Measurements from ENCODE around the gene RNU1-3. TPM values are rescaled to one million over a fixed set of nuclear protein-coding genes. Genes with fewer than 3 reads are reported as not detected.

The RNU1-3 gene
- total and polyA plus RNA-seq, 9 of the 15 experiments (the other 6 are each of a cell fraction or from before 2014, with no cell fraction given): under 0.01 to 32,823 (median 2,538) TPM; not detected in 4

- TF ChIP-seq HBP1 (CRISPR knock-in tag; IDR thresholded peaks at IDR 0.05) (peak; percentile 72; the same call in 1 of the 2 replicates), ATF4 (CRISPR knock-in tag; IDR thresholded peaks at IDR 0.05) (peak; percentile 5; the same call in 1 of the 2 replicates), ELF2 (CRISPR knock-in tag; IDR thresholded peaks at IDR 0.05) (0 out of 2 replicates have a peak, but pooled peaks have one; percentile 44), FOXA3 (CRISPR knock-in tag; conservative IDR thresholded peaks at IDR 0.05 in 1 of 2, IDR thresholded peaks at IDR 0.05 in 1 of 2) (peak in 1 of 2 experiments; percentile 82; a peak in 2 of 4 replicates), MIER1 (IDR thresholded peaks at IDR 0.05; ENCODE audit: low read depth) (peak; percentile 89), SIN3A (IDR thresholded peaks at IDR 0.05; ENCODE audit: borderline replicate concordance in 2 of 2, control insufficient read depth in 1 of 2, low read depth in 2 of 2, low read length in 2 of 2) (0 out of 4 replicates have a peak, but pooled peaks of 1 of the 2 experiments have one; percentile 54), NKRF (IDR thresholded peaks at IDR 0.05; ENCODE audit: borderline replicate concordance) (peak; percentile 79), BHLHE40 (IDR thresholded peaks at IDR 0.05; ENCODE audit: low read length) (0 out of 2 replicates have a peak, but pooled peaks have one; percentile 3), TRIM28 (IDR thresholded peaks at IDR 0.05) (peak; percentile 21; the same call in 1 of the 2 replicates), ZBTB26 (CRISPR knock-in tag; IDR thresholded peaks at IDR 0.05) (0 out of 2 replicates have a peak, but pooled peaks have one; percentile 63), HLTF (IDR thresholded peaks at IDR 0.05) (peak; percentile 96), STAT6 (CRISPR knock-in tag; IDR thresholded peaks at IDR 0.05) (peak; percentile 92), RCOR1 (IDR thresholded peaks at IDR 0.05; ENCODE audit: borderline replicate concordance in 1 of 2, low read depth in 2 of 2, low read length in 2 of 2) (0 out of 4 replicates have a peak, but pooled peaks of 1 of the 2 experiments have one; percentile 2), ZKSCAN1 (IDR thresholded peaks at IDR 0.05; ENCODE audit: low read depth, low read length) (peak; percentile 10; the same call in 1 of the 2 replicates), ARHGAP35 (IDR thresholded peaks at IDR 0.05; ENCODE audit: partially characterized antibody) (peak; percentile 6), ZBTB2 (IDR thresholded peaks at IDR 0.05) (0 out of 2 replicates have a peak, but pooled peaks have one; percentile 23)
These were observed 23.1 kb downstream of the RNU1-3 start (continued) for GRCh38 chr1:16643476-16644192.
